Measurements from ENCODE around the gene SPATS1. TPM values are rescaled to one million over a fixed set of nuclear protein-coding genes. Genes with fewer than 3 reads are reported as not detected.

Gene SPATS1
- not detected in 2 replicates for total RNA-seq

GRCh38 chr6:44342489-44342888 lies at the start of gene SPATS1:
TSS of gene SPATS1 (plus strand) at chr6:44342650. CDS start at chr6:44343096, 446 bp downstream.

GRCh38 chr6:44312901-44313788 lies 29.3 kb upstream of the SPATS1 start, which contains the start of gene AARS2:
TSS of gene AARS2 (minus strand) at chr6:44313347. CDS start at chr6:44313323, 24 bp downstream.

GRCh38 chr6:44387346-44388134 lies 45.1 kb downstream of the SPATS1 start, which contains the start of gene CDC5L:
TSS of gene CDC5L (plus strand) at chr6:44387706. CDS start at chr6:44387824, 118 bp downstream.

Other genes with a start within 250 kb of the SPATS1 start
- gene MRPL14, start 215.2 kb upstream of the SPATS1 start, total RNA-seq, result 63.8 and 65.4 TPM in 2 replicates
- gene TMEM63B, start 215.1 kb upstream of the SPATS1 start, total RNA-seq, result 16.5 and 18.8 TPM in 2 replicates
- gene CAPN11, start 183.8 kb upstream of the SPATS1 start, total RNA-seq, result not detected in 2 replicates
- not detected in 2 replicates for gene MYMX, start 125.7 kb upstream of the SPATS1 start, total RNA-seq
- gene SLC29A1, start 119.1 kb upstream of the SPATS1 start, total RNA-seq, result 23.4 and 26.0 TPM in 2 replicates
- gene HSP90AB1, start 95.5 kb upstream of the SPATS1 start, total RNA-seq, result 935 and 976 TPM in 2 replicates
- 85.9 and 88.7 TPM in 2 replicates for gene SLC35B2, start 85.1 kb upstream of the SPATS1 start, total RNA-seq
- gene NFKBIE, start 77.1 kb upstream of the SPATS1 start, total RNA-seq, result 10.6 and 17.0 TPM in 2 replicates
- under 0.01 TPM in 1 of 2 replicates, not detected in the other for gene TMEM151B, start 72.2 kb upstream of the SPATS1 start, total RNA-seq
- gene AARS2, start 29.3 kb upstream of the SPATS1 start, total RNA-seq, result 17.0 and 18.1 TPM in 2 replicates
- 13.2 and 17.7 TPM in 2 replicates for gene CDC5L, start 45.1 kb downstream of the SPATS1 start, total RNA-seq